ENCODE data around the gene YIF1A. TPM values are rescaled to one million over a fixed set of nuclear protein-coding genes. Genes with fewer than 3 reads are reported as not detected.

The YIF1A gene
- 114 and 120 TPM in 2 replicates for total RNA-seq (2014; rRNA removed; shearing (Covaris generic))

- DNase-seq (ENCODE audit: low spot score) = peak; percentile 100
Measured at GRCh38 chr11:66288671-66289547, at the start of gene YIF1A. YIF1A (minus strand) TSS chr11:66289143; CDS start chr11:66288985, 158 bp downstream.

DNA sequence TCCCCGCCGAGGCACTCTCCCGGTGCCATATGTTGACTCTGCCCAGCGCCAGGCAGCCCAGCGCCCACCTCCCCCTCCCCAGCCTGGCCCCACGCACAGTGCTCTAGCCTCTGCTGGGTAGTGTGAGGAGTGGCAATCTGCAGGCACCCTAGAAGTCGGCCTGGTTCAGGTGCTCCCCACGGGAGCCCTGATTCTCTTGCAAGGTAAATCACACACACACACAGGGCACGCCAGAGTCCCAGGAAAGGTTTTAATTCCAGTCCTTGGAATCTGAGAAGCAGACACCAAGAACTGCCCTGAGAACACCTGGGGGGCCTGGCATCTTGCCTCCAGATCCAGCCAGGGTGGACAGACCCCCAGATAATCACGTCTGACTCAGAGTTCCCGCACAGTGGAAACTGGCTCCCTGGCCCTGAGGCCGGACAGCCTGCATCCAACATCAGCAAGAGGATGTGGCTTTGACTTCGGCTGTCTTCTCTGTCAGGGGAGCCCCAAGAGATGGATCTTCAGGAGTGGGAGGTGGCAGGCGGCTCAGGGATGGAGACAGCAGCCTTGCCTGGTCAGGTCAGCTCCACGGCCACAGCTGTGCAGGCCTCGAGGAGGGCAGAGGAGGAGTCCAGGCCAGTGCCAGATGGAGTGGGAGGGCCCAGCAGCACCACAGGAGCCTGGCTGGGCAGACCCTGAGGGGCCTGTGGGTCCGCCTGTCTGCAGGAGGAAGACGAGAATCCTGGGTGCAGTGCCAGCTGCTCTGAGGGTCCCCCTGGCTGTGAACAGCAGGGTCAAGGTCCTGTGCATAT lies 48.4 kb upstream of the YIF1A start:
- DNase-seq (ENCODE audit: low spot score) = no peak

DNA sequence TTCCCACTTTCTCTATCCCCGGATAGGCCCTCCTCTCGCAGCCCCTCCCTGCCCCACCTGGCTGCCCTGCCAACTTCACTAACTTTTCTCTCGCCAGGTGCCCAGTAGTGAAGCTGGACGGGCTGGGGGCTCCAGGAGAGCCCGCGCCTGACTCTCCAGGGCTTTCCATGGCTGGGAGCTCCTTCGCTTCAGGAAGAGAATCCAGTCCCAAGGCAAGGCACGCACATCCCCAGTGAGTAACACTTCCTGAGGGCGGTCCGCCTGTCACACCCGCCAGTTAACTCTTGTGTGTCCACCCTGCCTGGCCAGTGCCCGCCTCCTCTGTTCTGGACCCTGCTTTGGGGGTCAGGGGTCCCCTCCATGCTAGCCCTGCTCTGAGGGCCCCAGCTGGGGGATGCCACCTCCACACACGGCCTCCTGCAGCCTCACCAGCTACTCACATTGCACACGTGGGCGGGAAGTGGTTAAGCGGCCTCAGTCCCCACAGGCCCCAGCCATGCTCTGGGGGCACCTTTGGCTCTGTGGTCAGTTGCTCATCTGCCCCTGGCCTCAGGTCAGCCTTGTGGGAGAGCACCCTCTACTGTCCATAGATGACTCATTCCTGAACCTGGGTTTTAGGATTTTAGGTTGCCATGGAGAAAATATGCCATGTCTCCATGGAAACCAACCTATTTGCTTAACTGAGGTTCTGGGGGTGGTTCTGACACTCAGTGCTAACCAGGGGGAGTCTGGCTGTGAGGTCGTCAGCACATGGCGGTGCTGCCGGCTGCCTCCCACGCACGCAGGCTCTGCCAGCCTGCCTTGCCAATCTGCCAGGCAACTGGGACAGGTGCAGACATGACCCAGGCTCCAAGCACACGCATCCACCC lies 47.5 kb upstream of the YIF1A start, which contains the start of gene RIN1:
Gene RIN1, minus strand, starts transcription at position 201 of the 869 bp plus-strand sequence. Its CDS starts 32 bp downstream, at position 169.
- DNase-seq (ENCODE audit: low spot score) = peak; percentile 82

- DNase-seq (ENCODE audit: low spot score) = peak; percentile 53
Measured at GRCh38 chr11:66335531-66336233, 46.7 kb upstream of the YIF1A start.

DNA sequence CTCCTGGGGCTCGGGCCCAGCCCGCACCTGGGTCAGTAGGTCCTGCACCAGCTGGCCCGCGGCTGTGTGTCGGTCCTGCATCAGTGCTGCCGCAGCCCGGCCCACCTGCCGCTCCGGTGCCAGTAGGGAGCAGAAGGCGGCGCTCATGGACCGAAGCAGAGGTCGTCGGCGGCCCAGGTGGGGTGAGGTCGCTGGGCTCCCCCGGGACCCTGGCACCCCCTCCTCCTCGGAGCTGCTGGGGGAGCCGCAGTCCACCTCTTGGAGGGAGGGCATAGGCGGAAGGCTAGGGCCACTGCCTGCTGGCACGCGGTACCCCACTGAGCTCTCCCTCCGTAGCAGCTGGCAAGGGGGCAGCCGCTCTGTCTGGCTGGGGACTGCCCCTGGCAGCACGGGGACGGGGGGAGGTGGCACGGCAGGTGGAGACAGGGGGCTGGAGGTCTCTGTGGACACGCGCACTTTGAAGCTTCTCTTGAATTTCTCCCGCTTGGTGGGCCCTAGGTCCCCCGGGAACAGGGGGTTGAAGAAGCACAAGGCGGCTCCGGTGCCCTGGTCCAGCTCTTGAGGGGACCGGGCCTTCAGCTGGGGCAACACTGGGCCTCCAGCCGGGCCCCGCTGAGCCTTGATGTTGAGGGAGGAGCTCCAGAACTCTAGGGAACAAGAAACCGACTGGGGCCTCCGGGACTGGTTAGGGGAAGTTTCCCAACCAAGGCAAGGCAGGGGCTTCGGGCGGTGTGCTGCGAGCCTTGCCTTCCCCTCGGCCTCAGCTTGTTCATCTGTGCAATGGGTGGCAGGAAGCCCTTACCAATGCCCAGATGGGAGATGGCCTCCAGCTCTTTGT lies 45.9 kb upstream of the YIF1A start:
- DNase-seq (ENCODE audit: low spot score) = no peak

GRCh38 chr11:66333896-66334604 lies 45.1 kb upstream of the YIF1A start:
- no peak for DNase-seq (ENCODE audit: low spot score)

DNA sequence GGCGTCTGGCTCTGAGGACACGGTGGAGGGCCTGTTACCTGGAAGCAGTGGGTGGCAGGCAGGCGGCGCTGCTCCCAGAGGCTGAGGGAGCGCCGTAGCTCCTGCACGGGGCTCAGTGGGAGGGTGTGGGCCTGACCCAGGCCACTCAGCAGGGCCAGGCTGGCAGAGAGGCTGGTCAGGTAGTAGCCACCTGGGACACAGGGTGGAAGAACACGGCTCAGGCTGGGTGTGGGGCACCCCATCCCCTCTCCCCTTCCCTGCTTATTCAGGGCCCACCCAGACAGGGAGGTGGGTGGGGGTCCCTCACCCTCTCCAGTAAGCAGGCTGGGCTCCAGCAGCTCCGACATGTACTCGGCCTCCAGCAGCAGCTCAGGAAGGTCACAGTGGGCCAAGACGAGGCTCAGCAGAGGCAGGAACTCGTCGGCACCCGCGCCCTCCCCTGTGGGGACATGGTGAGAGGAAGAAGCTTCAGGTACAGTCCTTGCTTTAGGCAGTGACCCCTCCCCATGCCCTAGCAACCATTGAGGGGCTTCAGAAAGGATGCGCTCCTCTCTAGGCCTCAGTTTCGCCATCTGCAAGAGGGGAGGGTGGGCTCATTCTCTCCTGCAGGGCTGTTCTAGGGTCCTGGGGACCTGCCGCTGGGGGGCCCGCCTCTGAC lies 44.4 kb upstream of the YIF1A start:
- no peak for DNase-seq (ENCODE audit: low spot score)

DNA sequence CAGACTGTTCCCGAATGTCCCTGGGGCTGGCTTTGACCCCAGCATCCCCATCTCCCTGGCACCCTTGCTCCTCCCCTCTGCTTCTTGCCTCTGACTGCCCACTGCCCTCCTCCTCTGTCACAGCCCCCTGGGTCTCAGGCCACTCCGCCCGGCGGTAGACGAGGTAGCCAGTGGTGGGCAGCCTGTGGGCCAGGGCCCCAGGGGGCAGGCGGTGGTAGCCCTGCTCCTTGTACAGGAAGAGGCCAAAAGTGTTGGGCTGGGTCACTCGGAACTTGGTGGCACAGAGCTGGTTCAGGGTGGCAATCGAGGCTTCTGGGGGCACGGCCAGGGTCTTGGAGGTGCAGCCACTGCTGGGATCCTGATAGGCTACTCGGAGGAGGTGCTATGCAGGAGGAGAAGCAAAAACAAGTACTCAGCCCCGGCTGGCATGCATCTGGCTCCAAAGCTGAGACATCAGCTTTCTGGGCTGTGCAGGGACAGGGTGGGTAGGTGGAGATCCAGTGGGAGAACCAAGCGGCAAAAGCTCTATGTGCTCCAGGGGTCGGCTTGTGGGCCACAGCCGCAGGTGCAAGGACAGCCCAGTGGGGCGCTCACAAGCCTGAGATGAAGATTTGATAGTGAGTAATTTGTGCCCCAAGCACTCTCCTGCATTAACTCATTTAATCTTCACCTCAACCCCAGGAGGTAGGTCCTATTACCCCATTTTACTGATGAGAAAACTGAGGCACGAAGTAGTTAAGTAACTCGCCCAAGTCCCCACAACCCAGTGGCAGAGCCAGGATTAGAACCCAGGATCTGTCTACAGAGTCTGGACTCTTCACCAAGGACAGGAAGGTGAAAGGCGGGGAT lies 43.7 kb upstream of the YIF1A start:
- DNase-seq (ENCODE audit: low spot score) = no peak

DNA sequence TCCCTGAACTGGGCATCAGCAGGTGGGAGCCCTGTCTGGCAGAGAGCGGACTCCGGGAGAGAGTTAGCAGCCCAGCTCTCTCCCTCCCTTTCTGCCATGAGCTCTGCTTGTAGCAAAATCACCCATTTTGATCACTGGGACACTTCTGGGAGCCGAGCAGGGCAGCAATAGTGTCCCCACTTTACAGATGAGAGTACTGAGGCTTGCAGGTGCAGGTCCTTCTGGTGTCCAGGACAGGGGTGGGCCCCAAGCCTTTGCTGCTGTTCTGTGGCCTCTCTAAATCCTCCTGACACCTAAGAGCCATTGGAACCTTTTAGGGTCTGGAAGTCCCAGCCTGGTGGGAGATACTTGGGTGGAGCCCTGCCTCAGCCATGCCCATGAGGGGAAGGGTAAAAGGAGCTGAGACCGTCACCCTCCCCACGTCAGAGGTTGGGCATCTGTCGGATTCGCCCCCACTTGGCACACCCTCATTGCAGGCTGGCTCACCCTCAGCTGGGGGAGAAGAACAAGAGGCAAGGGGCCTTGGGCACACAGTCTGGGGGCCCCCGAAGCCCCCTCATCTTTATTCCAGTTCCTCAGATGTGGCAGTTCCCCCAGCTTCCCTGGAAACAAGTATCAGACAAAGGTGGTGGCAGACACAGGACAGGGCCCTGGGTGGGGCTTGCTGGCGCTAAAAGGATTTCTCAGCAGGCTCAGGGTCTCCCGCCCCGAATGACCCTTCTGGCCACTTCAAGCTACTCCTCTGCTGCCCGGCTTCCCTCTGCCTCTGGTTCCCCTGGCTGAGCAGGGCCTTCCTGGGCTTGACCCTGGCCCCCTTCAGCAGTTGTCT lies 42.8 kb upstream of the YIF1A start:
- no peak for DNase-seq (ENCODE audit: low spot score)

DNA sequence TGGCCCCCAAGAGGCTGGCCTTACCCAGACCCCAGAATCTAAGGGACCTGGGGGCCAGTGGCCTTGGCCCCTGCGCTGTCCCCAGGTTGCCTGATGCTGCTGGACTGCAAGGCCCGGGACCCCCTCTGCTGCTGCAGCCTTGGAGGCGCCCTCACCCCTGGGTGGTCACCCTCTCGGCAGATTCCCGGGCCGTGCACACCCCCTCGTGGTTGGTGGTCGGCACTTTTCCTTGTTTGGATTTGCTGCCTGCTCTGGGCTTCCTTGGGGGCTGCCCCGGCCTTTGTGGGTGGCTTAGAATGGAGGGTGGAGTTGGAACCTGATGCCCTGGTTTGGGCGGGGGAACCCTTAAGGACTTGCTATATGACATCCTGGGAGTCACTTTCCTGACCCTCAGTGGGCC lies 42.0 kb upstream of the YIF1A start:
- no peak for DNase-seq (ENCODE audit: low spot score)

DNA sequence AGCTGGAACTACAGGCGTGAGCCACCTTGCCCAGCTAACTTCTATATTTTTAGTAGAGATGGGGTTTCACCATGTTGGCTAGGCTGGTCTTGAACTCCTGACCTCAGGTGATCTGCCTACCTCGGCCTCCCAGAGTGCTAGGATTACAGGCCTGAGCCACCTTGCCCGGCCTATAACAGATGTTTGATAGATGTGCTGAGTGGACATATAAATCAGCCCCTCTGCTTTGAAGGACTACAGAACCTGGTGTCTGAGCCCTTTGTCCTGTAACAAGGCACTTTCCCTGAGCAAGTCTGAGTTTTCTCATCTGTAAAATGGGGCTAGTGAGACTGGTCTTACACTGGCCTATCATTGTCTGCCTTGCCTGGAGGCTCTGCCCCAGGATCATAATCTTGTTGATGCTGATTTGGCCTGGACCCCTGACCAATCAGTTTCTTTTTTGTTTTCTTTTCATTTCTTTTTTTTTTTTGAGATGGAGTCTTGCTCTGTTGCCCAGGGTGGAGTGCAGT lies 40.3 kb upstream of the YIF1A start:
- DNase-seq (ENCODE audit: low spot score) = no peak

DNA sequence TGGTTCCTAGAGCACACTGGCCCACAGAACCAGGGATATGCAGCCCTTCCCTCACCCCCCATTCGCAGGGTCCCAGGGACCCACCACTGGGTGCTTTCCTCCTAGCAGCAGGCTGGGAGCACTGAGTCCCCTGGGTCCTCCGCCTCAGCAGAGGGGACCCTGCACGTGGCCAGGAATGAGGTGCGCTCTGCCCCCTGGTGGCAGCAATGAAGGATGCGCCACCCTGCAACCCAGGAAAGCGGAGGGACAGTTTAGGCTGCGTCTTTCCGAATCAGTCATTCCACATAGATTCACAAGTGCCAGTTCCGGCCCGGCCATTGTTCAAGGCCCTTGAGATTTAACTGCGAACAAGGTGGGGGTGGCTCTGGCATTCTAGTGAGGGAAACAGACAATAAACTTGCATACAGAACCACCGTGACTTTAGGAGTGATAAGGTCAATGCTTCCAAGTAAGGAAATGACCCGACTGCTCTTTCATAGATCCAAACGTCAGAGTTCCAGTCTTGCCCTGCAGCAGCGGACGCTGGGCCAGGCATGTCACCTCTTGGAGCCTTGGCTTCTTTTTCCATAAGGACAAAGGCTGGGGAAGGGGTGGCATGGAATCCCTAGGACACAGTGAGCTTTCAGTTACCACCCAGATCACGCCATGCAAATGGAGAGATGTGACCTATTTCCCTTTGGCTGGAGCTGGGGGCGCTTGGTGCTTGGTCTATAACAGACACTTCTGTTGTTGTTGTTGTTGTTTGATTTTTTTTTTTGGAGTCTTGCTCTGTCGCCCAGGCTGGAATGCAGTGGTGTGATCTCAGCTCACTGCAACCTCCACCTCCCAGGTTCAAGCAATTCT lies 39.6 kb upstream of the YIF1A start:
- peak; percentile 65 for DNase-seq (ENCODE audit: low spot score)

DNA sequence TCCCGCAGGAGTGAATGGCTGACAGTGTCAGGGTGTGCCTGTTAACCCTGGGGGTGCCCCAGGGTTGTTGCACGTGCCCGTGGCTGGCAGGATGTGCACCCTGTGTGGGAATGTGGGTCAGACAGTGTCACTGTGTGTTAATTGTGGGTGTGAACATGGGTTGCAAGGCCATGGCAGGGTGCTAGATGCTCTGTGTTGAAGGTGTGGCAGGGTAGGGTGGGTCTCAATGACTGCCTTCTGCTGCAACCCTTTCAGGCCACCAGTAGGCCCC lies 39.0 kb upstream of the YIF1A start:
- no peak for DNase-seq (ENCODE audit: low spot score)

- DNase-seq (ENCODE audit: low spot score) = no peak
Measured at GRCh38 chr11:66327171-66328030, 38.5 kb upstream of the YIF1A start.
